Omental fat pad (tissue), 4 donors: Measurements from ENCODE around the gene ACAD10. TPM values are rescaled to one million over a fixed set of nuclear protein-coding genes. Genes with fewer than 3 reads are reported as not detected.

ENCODE experiments used
- ATAC-seq: fragments of 150-250 bp; one replicate; pipeline ENCODE4 v1.9.1; 2016; ENCODE audit warnings: mild to moderate bottlenecking, moderate library complexity; ENCODE audit not compliant: low FRiP score
- DNase-seq: peaks from one replicate; pipeline ENCODE4 v3.0.0-alpha.2; 2019; ENCODE audit warnings: low spot score
- total RNA-seq, 4 donors: library from RNA; depleted of rRNA; stranded (reverse); fragments of >200 nt; gene quantifications; one replicate each; pipeline ENCODE4 v1.1.0, GENCODE V29; 2016
- TF ChIP-seq, protein P1 (sequence below), 3 donors: fragments of 450-650 bp; IDR thresholded peaks; one replicate each; pipeline ENCODE4 v1.5.1; 2016 to 2017; ENCODE audit warnings: antibody characterized with exemption in 3 of 3, mild to moderate bottlenecking in 3 of 3, moderate library complexity in 2 of 3

The ACAD10 gene
- 10 to 100 TPM; 12.2 to 29.6 (median 15.9) TPM for total RNA-seq

DNA sequence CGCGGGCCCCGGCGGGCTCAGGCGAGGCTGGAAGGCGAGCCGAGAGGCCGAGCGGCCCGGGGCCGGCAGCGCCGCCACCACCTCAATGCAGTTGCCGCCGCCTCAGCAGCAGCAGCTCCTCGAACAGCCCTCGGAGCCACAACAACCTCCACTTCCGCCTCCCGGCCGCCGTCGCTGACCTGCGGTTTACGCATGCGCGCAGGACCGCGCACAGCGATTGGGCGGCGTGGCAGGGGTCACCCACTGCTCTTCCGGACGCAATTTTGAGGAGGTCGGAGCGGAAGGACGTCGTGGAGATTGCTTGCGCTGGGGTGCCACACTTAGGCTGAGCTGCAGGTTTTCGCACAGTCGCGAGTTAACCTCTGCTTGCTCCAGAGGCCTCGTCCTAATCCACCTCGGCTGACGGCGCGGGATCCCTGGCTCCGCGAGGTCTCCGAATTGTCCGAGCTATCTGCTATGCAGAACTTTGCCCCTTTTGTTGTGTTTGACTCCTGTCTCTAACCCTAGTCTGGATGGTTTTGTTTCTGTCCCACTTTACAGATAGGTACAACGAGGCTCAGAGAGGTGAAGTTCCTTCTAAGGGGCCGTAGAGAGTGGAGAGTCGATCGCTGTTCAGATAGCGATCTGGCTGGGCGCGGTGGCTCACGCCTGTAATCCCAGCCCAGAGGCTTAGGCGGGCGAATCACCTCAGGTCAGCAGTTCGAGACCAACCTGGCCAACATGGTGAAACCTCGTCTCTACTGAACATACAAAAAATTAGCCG lies at the start of gene ACAD10, which contains the start of gene BRAP:
Gene ACAD10, plus strand, starts transcription at position 243 of the 763 bp plus-strand sequence. CDS start 6,657 bp downstream, outside the sequence.
Gene BRAP, minus strand, starts transcription at position 146 of the 763 bp plus-strand sequence. CDS start 164 bp downstream, outside the sequence.
- ATAC-seq (peak; percentile 95), DNase-seq (peak; percentile 70)
- TF ChIP-seq, protein P1, sequence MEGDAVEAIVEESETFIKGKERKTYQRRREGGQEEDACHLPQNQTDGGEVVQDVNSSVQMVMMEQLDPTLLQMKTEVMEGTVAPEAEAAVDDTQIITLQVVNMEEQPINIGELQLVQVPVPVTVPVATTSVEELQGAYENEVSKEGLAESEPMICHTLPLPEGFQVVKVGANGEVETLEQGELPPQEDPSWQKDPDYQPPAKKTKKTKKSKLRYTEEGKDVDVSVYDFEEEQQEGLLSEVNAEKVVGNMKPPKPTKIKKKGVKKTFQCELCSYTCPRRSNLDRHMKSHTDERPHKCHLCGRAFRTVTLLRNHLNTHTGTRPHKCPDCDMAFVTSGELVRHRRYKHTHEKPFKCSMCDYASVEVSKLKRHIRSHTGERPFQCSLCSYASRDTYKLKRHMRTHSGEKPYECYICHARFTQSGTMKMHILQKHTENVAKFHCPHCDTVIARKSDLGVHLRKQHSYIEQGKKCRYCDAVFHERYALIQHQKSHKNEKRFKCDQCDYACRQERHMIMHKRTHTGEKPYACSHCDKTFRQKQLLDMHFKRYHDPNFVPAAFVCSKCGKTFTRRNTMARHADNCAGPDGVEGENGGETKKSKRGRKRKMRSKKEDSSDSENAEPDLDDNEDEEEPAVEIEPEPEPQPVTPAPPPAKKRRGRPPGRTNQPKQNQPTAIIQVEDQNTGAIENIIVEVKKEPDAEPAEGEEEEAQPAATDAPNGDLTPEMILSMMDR (IDR thresholded peaks at IDR 0.05): no peak

DNA sequence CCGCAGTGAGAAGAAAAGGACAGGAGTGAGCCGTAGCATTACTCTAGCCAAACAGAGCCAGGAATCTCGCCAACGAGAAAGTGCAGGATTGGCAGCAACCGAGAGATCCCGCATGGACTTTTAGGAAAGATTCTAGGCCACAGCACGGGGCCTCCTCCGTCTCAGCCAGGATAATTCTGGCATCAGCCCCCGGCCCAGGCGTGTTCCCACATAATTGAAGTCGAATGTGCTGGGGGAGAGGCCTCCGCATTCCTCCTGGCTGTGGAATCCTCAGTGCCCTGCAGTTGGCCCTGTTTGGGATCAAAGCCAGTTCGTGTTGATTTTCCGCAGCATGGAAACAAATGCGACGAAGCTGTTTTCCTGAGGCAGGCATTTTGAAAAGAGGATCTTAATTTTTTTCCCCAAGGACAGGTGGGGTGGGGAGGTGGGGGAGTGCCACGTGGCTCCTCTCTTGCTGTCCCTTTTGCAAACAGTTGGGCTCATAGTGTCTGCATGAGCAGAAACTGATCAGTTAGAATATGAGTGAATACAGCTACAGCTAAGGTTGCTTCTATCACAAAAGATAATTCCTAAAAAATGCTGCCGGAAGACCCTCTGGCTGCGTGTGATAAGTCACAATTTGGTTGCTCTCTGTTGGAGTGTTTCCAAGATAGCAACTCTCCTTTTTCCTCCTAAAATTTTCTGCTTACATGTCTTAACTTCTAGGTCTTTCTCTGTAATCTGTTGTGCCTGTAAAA lies 49.5 kb upstream of the ACAD10 start:
- TF ChIP-seq, protein P1 (IDR thresholded peaks at IDR 0.05): no peak
- DNase-seq (no peak), ATAC-seq (peak; percentile 57)

DNA sequence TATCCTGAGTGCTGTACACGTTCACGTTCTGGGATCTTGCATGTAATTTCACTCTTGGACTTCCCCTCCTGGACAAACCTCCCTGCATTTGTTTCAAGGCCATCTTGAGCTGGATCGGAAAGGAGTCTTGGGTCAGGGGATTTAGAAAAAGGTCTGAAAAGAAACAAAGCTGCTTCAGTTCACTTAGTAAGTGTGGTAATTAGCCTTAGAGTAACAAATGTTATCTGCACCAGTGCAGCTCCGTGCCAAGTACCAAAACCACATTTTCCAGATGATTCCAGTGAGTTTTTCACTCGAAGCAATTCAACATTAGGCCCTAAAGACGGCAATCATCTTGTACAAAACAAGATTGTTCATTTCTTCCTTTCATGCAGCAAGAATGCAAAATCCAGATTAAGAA lies 47.3 kb upstream of the ACAD10 start:
- ATAC-seq: no peak
- no peak for DNase-seq
- TF ChIP-seq, protein P1 (IDR thresholded peaks at IDR 0.05): no peak

DNA sequence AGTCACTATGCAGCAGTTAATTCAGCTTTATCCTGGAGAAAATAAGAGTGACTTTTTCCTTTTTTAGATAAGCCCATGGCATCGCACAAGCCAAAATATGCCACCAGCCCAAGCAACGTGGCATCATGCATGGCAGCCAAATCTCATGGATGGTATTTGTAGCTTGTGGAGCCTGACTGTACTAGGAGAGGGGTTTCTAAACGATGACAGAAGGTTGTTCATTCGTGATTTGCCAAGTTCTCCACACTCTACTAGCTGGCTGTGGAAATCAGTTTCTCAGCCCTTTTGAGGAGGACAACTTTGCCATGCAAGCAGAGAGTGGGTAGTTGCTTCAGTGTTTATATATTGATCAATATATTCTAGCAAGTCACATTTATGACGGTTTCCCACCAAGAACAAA lies 45.3 kb upstream of the ACAD10 start:
- ATAC-seq (no peak), DNase-seq (no peak)
- TF ChIP-seq, protein P1 (IDR thresholded peaks at IDR 0.05): no peak

DNA sequence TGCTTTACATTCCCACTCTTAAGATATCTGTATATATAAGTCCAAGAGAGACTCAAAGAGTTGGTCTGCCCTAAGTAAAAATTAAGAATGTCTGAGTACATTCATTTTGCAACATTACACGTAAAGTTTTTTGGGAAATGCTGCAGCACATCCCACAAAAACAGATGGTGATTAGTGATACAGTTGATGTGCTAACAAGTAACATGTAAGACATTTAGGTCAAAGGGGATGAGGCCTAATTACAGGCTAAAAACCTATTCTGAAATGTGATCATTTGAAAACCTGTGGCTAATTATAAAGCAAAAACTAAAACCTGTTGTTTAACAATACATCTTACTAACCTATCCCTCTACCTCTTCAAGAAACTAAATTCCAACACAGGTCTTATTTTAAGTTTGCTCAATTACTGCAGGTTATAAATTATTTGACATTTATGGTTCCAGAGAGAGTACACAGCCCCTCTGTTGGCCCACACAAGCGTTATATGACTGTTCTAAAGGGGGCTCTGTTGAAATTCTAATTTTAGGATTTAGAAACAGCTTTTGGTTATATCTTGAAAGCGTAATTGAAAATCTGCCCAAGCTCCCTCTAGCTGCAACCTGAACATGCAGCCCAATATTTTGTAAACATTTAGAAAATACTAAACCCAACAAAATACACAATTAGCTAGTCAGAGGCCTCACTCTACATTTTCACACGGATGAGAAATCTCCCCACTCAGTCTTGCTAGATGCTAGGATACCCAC lies 43.0 kb upstream of the ACAD10 start:
- no peak for ATAC-seq
- TF ChIP-seq, protein P1 (IDR thresholded peaks at IDR 0.05): no peak
- DNase-seq: no peak

DNA sequence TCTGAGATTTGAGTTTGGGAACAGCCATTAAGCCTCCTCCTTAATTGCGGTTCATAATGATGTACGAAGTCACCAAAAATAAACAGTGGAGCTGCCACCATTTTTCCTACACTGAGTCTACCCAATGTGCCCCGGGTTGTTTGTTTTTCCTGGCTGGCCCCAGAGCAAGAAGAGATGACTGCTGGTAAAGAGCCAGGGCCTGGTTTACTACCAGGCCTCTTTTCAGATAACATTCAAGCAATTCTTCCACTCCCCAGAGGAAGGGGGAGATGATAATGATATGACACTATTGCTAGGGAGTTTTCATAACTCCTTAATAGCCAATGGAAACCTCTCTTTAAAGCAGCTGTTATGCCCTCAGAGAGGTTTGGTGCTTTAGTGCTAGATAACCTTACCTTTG lies 42.4 kb upstream of the ACAD10 start:
- TF ChIP-seq, protein P1 (IDR thresholded peaks at IDR 0.05): no peak
- DNase-seq (no peak), ATAC-seq (no peak)
